Activated T-cell treated with anti-CD3 and anti-CD28 coated beads for 4 hours (primary cell): Measurements from ENCODE around the gene NMRAL1.
A peak's percentile ranks its signal among the peaks of the same experiment; 100 is the strongest.

Experiments
- DNase-seq: peaks from one replicate; pipeline ENCODE4 v3.0.0-alpha.2; 2020

Gene NMRAL1

GRCh38 chr16:4420505-4421105, 53.8 kb downstream of the NMRAL1 start:
- DNase-seq: no peak

- no peak for DNase-seq
Measured at GRCh38 chr16:4419402-4419959, 54.9 kb downstream of the NMRAL1 start.

GRCh38 chr16:4416200-4417032, 58.0 kb downstream of the NMRAL1 start, which contains the start of gene CORO7:
Gene CORO7 (minus strand): TSS chr16:4416596. CDS start chr16:4416518, 78 bp downstream.
- peak; percentile 99 for DNase-seq

- DNase-seq: peak; percentile 38
Measured at GRCh38 chr16:4415538-4416199, 58.8 kb downstream of the NMRAL1 start.

- DNase-seq: peak; percentile 65
Measured at GRCh38 chr16:4414187-4414917, 60.1 kb downstream of the NMRAL1 start.

GRCh38 chr16:4412854-4413253, 61.6 kb downstream of the NMRAL1 start:
- no peak for DNase-seq

GRCh38 chr16:4412159-4412558, 62.3 kb downstream of the NMRAL1 start:
- no peak for DNase-seq
